Hepatocyte (in vitro differentiated cells): ENCODE data around the gene TMEM9B.

Experiments
- CTCF ChIP-seq: fragments of 200-600 bp; sonication (generic); IDR thresholded peaks from 2 replicates; pipeline ENCODE4 v1.5.1; 2016; ENCODE audit warnings: antibody characterized with exemption, mild to moderate bottlenecking; ENCODE audit not compliant: poor library complexity
- EZH2 ChIP-seq: fragments of 200-600 bp; sonication (generic); IDR thresholded peaks from 2 replicates; pipeline ENCODE4 v1.6.1; 2016; ENCODE audit warnings: antibody characterized with exemption, mild to moderate bottlenecking, borderline replicate concordance
- EZH2phosphoT487 ChIP-seq: fragments of 200-600 bp; sonication (generic); IDR thresholded peaks from one replicate; pipeline ENCODE4 v1.6.1; 2018; ENCODE audit warnings: antibody characterized with exemption, mild to moderate bottlenecking, low read depth, moderate library complexity; ENCODE audit not compliant: unreplicated experiment, severe bottlenecking

GRCh38 chr11:8987446-8987845, 23.2 kb upstream of the TMEM9B start:
- no peak for TF ChIP-seq CTCF
- TF ChIP-seq EZH2phosphoT487 = no peak
- no peak for TF ChIP-seq EZH2
